Activated CD4-positive, alpha-beta T cell treated with anti-CD3 and anti-CD28 coated beads, Interleukin-2, amount 50 U/mL, for 48 hours (primary cell): Measurements from ENCODE around the gene UBL7.

Experiments used
- DNase-seq, 2 experiments: peaks; one replicate each; pipeline ENCODE4 v3.0.0-alpha.2; 2020

Gene UBL7

GRCh38 chr15:74406517-74406916 lies 54.4 kb downstream of the UBL7 start:
- no peak for DNase-seq

GRCh38 chr15:74405823-74406222 lies 55.1 kb downstream of the UBL7 start:
- DNase-seq = no peak

GRCh38 chr15:74403991-74404563 lies 56.9 kb downstream of the UBL7 start:
- peak; percentile 33 to 41 for DNase-seq

DNA sequence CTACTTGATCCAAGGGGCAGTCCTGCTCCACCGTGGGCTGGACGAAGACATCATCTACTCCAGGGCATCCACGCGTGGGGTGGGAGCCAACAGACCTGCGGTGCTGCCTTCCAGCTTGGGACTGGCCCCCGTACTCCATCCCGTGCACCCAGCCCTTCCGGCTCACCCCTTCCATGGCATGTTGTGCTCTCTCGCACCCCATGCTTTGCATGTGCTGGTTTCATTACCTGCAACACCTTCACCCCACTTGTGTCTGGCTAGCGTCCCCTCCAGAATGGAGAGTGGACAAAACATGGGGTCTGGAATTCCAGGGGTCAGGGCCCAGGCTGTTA lies 57.4 kb downstream of the UBL7 start:
- no peak for DNase-seq

DNA sequence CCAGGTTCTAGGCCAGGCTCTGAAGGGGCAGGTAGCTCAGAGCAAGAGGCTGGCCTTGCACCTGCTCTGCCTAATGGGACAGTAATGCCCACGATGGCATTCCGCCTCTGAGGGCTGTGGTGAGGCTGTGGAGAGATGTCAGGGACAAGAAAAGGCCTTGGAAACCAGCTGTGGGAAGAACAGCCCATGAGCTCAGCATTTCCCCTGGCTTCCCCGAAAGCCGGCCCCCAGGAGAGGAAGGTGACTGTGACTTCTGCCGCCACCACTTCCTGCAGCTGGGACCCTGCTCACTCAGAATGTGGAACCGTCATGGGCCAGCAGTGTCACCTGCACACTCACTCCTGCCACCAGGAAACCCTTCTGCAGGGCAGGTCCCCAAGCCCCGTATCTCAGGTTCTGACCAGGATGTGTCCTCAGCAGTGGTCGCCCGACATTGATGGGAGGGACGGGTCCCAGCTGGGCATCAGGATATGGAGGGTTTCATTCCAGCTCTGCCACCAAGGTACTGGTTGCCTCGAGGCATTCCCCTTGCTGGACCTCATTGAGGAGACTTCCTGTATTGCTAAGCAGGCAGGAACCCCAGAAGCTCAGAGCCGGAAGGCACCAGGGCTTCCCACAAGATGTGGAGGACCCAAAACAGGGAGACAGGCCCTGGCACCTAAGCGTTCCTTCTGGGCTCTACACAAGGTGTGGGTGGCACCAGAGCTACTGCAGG lies 57.9 kb downstream of the UBL7 start:
- DNase-seq = peak; percentile 88 to 93

DNA sequence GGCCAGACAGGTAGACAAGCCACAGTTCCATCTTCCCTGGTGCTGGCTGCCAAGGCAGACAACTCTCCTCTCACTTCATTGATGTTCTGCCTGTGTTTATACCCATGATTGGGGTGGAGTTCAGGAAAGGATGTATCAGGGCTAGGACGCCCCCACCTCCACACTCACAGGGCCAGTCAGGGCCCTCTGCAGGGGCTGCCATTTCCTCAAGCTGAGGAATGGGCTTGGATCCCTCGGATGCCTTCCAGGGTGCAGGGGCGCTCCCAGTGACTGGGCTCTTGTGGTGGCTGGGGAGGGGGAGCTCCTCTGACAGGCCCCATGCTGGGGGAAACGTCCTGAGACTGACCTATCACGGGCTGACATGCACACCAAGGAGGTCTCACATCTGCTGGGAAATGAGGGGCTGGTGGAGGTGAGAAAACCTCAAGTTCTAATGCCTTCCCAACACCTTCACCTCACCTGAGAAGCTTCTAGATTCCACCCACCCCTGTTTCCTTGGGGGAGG lies 58.6 kb downstream of the UBL7 start:
- DNase-seq = peak in 1 of 2 experiments; percentile 24

DNA sequence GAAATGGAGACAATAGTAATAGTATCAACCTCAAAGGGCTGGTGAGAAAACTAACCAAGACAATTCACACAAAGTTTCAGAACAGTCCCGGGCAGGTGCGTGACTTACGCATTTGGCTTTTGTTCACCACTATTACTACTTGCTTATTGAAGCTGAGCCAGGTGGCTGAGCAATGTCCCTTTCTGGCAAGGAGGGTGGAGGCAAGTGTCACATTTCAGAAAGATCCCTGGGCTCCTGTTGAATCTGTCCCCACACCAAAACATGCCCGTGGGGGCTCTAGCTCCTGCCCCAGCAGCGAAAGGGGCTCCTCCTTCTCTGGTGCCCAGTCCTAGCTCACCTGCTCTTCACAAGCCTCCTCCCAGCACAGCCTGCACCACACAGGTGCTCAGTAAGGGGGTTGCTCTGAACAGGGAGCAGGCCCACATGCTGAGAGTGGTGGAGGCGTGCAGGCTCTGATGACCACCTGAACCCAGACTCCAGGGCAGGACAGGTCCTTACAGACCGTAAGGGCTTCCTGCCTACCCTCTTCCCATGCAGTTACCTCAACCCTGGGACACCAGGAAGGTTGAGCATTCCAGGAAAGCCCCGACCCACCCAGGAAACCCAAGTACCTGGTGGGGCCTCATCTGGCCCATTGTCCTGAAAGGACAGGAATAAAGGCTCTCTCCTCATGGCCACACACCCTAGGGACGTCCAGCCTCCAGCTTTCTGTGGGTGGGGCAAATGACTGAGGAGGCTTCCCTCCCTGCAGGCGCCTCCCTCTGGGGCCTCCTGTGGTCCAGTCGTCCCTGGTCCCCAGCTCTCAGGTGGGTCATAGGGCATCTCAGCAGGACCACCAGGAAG lies 59.8 kb downstream of the UBL7 start:
- DNase-seq = peak; percentile 49 to 69

- DNase-seq = peak; percentile 42 to 60
Measured at GRCh38 chr15:74400313-74400860, 60.6 kb downstream of the UBL7 start.

DNA sequence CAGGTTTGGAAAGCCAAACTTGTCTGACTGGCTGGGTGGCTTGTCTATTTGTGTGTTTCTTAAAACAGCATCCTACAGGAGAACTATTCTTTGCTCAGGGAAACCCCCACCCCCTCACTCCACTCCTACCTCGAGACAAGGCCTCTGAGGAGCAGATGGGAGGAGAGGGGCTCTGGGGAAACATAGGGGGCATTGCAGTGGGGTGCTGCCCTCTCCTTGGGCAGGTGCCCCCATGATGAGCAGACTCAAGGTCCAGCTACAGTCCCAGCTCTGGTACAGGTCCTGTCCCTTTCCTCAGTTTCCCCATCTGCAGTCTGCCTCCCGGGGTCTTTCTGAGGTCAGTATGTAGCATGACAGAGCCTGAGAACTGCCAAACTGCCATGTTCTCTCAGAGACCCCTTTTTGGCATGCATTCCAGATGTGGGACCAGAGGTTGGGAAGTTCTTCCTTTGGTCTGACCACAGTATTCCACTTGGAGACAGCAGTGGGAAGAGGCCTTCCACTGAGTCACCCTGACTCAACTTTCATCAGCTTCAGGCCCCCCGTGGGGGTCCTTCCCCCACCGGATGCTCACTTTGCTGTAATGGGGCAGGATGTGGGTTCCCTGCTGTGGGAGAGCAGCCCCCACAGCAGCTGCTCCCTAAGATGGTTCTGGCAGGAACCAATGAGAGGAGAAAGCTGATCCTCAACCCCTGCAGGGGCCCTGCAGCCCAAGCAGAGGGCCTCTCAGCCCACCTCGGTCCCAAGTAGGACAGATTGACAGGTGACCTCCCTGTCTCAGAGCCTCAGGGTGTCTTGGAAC lies 61.2 kb downstream of the UBL7 start:
- peak; percentile 62 to 69 for DNase-seq

DNA sequence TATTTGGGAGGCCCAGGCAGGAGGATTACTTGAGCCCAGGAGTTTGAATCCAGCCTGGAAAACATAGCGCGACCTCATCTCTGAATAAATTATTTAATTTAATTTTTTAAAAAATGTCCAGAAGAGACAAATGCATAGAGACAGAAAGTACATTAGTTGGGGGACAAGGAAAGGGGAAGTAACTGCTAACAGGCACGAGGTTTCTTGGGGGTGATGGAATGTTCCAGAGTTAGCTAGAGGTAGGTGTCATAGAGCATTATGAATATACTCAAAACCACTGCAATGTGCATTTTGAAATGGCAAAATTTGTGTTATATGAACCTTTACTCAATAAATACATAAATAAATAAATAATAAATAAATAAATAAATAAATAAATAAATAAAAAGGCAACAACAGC lies 61.9 kb downstream of the UBL7 start:
- no peak for DNase-seq

- DNase-seq = no peak
Measured at GRCh38 chr15:74398183-74398582, 62.8 kb downstream of the UBL7 start.

DNA sequence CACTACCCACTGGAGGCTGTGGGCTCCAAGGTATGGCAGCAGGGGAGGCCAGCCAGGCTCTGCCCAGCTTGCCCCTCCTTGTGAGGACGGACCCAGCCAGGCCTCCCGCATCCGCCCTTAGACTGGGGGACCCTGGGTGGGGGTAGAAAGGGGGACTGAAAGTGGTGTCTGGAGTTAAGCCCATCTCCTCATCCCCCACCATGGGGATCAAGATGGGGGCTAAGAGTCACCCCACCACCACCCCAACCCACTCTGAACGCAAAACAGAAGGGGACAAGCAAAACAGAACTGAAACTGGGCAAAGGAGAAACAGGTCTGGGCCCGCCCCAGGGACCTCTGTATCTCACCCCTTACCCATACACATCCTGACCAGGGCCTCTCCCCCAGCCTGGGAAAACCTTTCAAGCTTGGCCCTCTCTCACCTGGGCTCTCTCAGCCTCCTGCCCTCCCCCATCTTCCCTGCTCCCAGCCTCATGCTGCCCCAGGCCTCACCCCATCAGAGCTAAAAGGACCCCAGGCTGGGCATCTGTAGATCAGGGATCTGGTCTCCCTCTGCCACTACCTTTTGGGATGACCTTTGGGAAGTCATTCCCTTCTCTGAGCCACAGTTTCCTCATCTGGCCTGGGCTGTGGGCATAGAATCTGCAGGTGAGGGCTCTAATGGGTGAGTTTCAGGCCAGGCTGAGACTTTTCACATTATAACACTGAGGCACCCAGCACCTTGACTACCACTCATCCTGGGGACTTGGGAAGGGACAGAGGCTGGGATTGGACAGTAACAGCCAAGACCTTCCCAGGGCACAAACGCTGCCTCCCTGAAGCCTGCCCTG lies 63.5 kb downstream of the UBL7 start:
- DNase-seq = no peak

DNA sequence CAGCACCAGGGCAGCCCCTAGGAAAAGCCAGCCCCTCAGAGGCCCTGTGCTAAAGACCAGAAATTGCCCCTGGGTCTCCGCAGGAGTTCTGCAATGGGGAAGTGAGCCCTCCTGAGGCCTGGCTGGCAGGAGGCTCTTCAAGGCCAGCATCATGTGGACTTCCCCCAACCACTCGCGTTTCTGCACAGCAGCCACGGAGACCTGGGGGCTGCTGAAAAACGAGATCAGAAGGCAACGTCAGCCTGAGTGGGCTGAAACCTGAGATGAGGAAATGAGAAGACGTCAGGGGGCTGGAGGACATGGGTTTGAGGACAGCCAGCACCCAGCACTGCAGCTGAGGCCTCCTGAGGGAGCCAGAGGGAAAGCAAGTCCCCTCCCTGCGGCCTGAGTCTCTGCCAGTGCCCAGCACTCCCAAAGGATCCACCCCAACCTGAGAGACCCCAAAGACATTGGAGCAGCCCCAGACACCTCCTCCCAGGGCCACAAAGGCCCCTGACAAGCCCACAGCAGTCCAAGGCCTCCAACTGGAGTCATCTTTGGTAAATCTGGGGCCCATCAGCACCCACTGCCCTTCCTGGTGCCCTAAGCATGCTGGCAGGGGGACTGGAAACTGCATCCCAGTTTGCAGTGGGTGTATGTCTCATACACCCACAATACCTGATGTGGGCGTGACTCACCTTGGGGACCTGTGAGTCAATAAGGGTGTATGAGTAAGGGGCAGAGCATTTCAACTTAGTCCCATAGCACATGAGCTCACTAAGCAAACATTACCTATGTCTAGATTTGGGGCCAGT lies 64.3 kb downstream of the UBL7 start:
- peak; percentile 64 to 73 for DNase-seq

DNA sequence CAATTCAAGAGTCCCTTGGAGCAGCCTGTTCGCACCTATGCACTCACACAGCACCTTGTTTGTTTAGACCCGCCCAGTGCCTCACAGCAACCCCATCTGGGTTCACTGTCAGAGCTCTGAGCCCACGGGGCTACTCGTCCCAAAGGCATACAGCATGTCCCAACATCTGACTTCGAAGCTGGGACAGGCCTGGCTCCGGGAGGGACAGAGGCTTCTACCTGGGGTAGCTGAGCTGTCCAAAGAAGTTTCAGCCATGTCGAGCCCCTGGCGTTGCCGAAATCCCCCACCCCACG lies 64.9 kb downstream of the UBL7 start:
- DNase-seq = no peak
